Brain microvascular endothelial cell (primary cell): ENCODE measurements around the gene ABO.
"Not testable (repeated sequence)": the region's sequence is repeated elsewhere in the genome, so short reads cannot be mapped to it uniquely, and the experiment has no call there.

Source experiments
- DNase-seq: peaks from one replicate; pipeline ENCODE4 v3.0.0-alpha.2; 2020
- H3K27ac ChIP-seq: fragments of 250-450 bp; sonication (Bioruptor Pico); 2 replicates; pipeline ENCODE4 v1.5.1; 2020; ENCODE audit warnings: mild to moderate bottlenecking, moderate library complexity
- H3K27me3 ChIP-seq: fragments of 250-450 bp; sonication (Bioruptor Pico); replicated peaks from 2 replicates; pipeline ENCODE4 v1.5.1; 2020; ENCODE audit warnings: mild to moderate bottlenecking
- H3K36me3 ChIP-seq: fragments of 250-450 bp; sonication (Bioruptor Pico); replicated peaks from 2 replicates; pipeline ENCODE4 v1.5.1; 2020; ENCODE audit warnings: mild to moderate bottlenecking
- H3K4me3 ChIP-seq: 2 replicates; pipeline ENCODE4 v1.5.1; 2011; ENCODE audit warnings: low read depth, mild to moderate bottlenecking, control low read depth, low read length, moderate library complexity
- in situ Hi-C: cut with HindIII; loops from 2 replicates; pipeline ENCODE4 v1.10.0; 2017; ENCODE audit warnings: low sequenced_read_pairs, low pct_ligation_motif_present
- TF ChIP-seq, protein P1 (sequence below): IDR thresholded peaks from 2 replicates; pipeline ENCODE4 v1.5.1; 2011; ENCODE audit warnings: low read depth, mild to moderate bottlenecking, moderate library complexity, low read length, control low read depth, inconsistent platforms; ENCODE audit errors: missing control alignments

ABO gene

DNA sequence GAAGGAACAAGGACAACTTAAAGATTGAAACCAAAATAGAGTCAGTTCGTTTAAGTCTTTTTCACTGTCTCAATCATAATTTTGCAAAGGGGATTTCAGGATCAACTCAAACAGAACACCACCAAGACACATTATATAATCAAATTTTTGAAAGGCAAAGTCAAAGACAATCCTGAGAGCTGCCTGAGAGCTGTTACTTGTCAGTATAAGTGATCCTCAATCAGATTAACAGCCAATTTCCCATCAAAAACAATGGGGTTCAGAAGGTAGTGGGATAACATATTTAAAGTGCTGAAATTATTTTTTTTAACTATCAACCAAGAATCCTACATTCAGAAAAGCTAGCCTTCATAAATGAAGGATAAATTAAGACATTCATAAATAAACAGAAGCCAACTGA is 19.3 kb upstream of the ABO start:
- no peaks in the 10 kb centered on the region for H3K36me3 ChIP-seq
- no peak overlapping the region for H3K27ac ChIP-seq
- TF ChIP-seq, protein P1, sequence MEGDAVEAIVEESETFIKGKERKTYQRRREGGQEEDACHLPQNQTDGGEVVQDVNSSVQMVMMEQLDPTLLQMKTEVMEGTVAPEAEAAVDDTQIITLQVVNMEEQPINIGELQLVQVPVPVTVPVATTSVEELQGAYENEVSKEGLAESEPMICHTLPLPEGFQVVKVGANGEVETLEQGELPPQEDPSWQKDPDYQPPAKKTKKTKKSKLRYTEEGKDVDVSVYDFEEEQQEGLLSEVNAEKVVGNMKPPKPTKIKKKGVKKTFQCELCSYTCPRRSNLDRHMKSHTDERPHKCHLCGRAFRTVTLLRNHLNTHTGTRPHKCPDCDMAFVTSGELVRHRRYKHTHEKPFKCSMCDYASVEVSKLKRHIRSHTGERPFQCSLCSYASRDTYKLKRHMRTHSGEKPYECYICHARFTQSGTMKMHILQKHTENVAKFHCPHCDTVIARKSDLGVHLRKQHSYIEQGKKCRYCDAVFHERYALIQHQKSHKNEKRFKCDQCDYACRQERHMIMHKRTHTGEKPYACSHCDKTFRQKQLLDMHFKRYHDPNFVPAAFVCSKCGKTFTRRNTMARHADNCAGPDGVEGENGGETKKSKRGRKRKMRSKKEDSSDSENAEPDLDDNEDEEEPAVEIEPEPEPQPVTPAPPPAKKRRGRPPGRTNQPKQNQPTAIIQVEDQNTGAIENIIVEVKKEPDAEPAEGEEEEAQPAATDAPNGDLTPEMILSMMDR, result no peak
- no peak for DNase-seq
- no peak overlapping the region for H3K4me3 ChIP-seq
- in situ Hi-C loops, result no loop called here
- H3K27me3 ChIP-seq, result no peaks in the 10 kb centered on the region

DNA sequence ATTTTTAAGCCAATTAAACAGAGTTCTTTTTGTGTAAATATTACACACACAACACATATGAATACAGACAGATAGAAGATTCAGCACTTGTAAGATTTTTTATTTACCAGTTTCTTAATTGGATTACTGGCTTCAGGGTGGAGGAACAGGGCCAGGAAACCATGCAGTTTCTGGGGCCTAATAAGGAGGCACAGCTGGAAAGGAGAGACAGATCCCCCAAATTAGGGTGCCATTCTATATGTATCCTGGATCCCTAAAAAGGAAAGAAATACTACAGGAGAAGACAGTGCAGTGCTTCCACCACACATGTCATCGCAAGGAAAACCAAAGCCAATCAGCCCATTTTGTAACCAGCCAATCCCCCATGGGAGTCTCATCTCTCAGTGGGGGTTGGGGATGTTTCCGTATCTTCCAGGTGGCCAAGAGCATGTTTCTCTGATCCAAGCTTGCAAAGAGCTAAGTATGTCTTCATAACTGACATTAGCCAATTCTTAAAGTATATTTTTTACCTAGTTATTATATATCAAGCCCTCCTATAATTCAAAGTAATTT is 15.8 kb upstream of the ABO start:
- Histone ChIP-seq H3K4me3 (no peak overlapping the region), H3K27me3 (no peaks in the 10 kb centered on the region), H3K27ac (no peak overlapping the region), H3K36me3 (no peaks in the 10 kb centered on the region)
- in situ Hi-C loops, result no loop called here
- DNase-seq, result no peak
- TF ChIP-seq, protein P1, result no peak

DNA sequence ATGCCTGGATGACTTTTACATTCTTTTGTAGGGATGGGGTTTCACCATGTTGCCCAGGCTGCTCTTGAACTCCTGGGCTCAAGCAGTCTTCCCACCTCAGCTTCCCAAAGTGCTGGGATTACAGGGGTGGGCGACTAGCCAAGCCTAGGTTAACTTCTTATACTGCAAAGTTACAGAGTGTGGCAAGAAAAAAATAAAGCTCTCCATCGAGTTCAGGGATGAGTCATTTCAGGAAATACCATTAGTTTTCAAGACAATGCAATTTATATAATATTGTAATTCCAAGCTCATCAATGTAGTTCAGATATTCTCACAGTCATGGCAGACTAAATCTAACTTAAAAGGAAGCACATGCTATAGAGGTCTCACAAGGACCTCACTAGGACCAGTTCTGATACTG is 11.5 kb upstream of the ABO start:
- Histone ChIP-seq H3K36me3 (no peaks in the 10 kb centered on the region), H3K27me3 (no peaks in the 10 kb centered on the region), H3K27ac (no peak overlapping the region), H3K4me3 (no peak overlapping the region)
- TF ChIP-seq, protein P1, result no peak
- no peak for DNase-seq
- in situ Hi-C loops, result no loop called here

DNA sequence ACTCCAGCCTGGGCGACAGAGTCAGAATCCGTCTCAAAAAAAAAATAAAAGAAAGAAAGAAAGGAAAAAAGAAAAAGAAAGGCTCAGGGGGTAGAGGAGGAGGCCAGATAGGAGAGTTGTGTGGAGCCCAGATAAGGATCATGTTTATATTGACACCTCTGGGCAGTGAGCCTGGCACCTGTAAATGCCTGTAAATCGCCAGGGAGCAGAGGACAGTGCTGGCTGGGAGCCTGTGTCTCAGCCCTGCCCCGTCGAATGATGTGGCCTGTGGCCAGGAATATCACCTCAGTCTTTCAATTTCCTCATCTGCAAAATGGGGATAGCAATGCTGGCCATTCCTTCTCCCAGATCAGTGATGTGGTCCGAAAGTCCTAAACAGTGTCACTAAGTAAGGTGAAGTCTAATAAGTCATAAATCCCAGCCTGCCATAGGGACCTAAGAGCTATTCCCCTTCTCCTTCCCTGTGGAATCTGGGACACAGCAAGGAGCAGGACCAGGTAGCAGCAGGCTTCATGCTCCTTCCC is 10.3 kb upstream of the ABO start:
- DNase-seq, result no peak
- H3K4me3 ChIP-seq, result no peak overlapping the region
- in situ Hi-C loops, result no loop called here
- H3K27me3 ChIP-seq, result no peaks in the 10 kb centered on the region
- no peaks in the 10 kb centered on the region for H3K36me3 ChIP-seq
- TF ChIP-seq, protein P1, result no peak
- no peak overlapping the region for H3K27ac ChIP-seq

DNA sequence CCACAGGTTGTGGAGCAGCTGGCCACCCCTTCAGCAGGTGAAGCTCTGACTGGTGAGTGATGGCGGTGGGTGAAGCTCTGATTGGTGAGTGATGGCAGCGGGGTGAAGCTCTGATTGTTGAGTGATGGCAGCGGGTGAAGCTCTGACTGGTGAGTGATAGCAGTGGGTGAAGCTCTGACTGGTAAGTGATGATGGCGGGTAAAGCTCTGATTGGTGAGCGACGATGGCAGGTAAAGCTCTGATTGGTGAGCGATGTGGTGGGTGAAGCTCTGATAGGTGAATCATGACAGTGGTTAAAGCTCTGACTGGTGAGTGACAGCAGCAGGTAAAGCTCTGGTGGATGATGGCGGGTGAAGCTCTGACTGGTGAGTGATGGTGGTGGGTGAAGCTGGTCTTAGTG is 9.4 kb upstream of the ABO start:
- Histone ChIP-seq H3K36me3 (no peaks in the 10 kb centered on the region), H3K4me3 (no peak overlapping the region), H3K27me3 (no peaks in the 10 kb centered on the region), H3K27ac (no peak overlapping the region)
- DNase-seq, result no peak
- TF ChIP-seq, protein P1, result no peak
- in situ Hi-C loops, result no loop called here

DNA sequence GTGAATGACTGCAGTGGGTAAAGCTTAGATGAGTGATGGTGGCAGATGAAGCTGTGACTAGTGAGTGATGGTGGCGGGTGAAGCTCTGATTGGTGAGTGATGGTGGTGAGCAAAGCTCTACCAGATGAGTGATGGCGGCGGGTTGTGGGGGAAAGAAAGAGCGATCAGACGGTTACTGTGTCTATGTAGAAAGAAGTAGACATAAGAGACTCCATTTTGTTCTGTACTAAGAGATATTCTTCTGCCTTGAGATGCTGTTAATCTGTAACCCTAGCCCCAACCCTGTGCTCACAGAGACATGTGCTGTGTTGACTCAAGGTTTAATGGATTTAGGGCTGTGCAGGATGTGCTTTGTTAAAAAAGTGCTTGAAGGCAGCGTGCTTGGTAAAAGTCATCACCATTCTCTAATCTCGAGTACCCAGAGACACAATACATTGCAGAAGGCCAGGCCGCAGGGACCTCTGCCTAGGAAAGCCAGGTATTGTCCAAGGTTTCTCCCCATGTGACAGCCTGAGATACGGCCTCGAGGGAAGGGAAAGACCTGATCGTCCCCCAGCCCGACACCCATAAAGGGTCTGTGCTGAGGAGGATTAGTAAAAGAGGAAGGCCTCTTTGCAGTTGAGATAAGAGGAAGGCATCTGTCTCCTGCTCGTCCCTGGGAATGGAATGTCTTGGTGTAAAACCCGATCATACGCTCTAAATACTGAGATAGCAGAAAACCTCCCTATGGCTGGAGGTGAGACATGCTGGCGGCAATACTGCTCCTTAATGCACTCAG is 8.4 kb upstream of the ABO start:
- H3K27ac ChIP-seq, in situ Hi-C loops, DNase-seq, H3K27me3 ChIP-seq, H3K36me3 ChIP-seq, H3K4me3 ChIP-seq: not testable (repeated sequence)
